Measurements from ENCODE around the gene CYTH1.

Gene CYTH1

DNA sequence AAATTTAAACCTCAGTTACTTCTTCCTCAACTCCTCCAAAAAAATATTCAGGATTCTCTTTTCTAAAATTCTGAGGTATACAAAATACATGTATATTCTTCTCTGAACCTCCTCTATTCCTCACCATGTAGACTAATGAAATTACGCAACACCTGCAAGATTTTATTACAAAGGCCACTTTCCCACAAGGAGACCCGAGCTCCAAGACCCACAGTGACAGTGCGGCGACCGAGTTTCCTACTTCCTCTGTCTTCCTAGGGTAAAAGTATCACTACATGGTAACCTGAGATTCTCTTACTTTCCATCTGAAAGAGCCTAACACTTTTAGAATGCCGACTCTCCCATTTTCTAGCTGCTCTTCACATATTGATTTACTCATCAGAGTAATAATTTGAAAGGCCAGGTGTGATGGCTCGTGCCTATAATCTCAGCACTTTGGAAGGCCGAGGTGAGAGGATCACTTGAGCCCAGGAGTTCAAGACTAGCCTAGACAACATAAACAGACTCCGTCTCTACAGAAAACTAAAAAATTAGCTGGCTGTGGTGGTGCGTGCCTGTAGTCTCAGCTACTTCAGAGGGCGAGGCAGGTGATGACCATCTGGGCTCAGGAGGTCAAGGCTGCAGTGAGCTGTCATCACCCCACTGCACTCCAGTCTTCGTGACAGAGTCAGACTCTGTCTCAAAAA, 35.7 kb downstream of the CYTH1 start:
- no peak overlapping the region for H3K4me3 ChIP-seq
- peak overlapping the region in 14 of 21 experiments; percentile 4 to 92 (median 71) for H3K27ac ChIP-seq

DNA sequence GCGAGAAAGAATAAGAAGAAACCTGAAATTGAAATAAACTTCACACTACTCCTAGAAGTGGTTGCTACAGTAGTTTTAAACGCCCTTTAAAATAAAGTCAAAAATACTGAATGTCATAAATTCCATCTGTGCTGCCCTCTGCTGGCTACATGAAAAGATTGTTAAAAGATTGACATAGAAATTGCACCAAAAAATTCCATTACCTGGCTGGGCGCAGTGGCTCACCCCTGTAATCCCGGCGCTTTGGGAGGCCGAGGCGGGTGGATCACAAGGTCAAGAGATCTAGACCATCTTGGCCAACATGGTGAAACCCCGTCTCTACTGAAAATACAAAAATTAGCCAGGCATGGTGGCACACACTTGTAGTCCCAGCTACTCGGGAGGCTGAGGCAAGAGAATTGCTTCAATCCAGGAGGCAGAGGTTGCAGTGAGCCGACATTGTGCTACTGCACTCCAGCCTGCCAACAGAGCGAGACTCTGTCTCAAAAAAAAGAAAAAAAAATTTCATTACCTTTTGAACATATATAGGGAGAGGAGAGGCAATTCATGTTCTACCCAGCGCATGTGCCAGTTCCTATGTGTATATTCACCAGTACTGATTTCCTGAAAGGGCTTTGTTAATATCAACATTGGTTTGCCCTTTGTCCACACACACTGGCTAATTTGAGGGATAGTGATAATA, 36.5 kb downstream of the CYTH1 start:
- Histone ChIP-seq H3K27ac (peak overlapping the region in 7 of 21 experiments; percentile 7 to 90 (median 30)), H3K4me3 (no peak overlapping the region)

DNA sequence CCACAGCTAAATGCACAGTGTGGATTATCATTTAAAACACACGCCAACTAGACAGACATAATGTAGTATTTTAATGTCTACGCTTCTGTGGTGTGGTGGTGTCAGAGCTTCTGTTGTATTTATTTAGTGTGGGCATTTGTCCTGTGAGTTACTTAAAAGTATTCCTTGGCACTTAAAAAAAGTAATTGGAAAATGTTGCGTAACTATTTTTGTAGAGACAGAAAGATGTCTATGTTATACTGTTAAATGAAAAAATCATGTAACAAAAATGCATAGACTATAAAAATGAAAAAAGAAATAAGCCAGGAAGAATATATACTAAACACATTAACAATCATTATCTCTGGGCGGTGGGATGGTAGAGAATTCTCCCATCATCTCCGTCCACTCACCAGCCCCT, 39.2 kb downstream of the CYTH1 start:
- H3K4me3 ChIP-seq = no peak overlapping the region
- H3K27ac ChIP-seq = no peak overlapping the region

DNA sequence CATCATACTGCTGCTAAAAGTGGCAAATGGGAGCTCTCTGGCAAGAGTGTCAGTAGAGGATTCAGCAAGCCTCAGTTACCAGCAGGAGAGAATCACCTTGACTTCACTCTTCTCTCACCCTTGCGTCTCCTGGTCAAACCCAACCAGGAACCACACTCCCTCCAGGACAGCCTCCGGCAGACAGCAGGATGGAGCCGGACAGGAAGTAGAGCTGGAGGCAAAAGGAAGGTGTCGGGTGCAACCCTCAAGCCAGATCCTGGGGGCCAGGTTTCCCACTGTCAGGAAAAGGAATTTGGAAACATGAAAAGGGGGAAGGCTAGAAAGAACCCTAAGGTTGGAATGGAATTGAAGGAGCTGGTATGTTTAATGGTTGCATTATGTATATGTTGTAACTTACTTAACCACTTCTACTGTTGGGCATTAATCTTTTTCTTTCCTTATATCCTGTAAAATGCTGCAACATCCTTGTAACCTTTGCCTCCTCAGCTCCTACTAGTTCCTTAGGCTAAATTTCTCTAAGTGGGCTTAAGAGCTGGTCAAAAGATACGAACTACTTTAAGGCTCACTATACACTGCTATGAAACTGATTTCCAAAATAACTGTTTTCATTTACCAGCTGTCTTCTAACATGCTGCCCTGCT, 40.3 kb downstream of the CYTH1 start:
- no peak overlapping the region for H3K4me3 ChIP-seq
- H3K27ac ChIP-seq = peak overlapping the region in 3 of 21 experiments; percentile 6 to 12 (median 10)

DNA sequence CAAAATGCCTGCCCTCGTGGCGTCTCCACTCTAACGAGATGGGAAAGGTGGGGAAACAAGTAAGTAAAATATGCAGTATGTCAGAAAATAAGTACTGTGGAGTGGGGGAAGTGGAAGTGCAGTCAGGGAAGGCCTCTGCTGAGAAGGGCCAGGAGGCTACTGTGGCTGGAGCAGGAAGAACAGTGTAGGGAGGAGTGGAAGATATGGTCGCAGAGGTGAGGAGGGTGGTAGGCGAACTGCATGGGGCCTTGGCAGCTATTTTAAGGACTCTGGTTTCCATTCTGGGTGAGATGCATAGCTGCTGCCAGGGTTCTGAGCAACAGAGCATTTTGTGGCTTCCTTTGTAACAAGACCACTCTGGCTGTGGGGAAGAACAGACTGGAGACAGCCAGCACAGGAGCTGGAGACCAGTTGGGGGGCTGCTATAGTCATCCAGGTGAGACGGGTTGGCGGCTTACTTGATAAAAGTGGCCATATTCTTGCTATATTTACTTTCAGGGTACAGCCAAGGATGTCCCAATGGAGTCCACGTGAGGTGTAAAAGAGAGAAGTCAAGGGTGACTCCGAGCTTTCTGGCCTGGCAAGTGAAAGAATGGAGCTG, 42.6 kb downstream of the CYTH1 start:
- H3K27ac ChIP-seq = peak overlapping the region in 2 of 21 experiments; percentile 14 to 46

DNA sequence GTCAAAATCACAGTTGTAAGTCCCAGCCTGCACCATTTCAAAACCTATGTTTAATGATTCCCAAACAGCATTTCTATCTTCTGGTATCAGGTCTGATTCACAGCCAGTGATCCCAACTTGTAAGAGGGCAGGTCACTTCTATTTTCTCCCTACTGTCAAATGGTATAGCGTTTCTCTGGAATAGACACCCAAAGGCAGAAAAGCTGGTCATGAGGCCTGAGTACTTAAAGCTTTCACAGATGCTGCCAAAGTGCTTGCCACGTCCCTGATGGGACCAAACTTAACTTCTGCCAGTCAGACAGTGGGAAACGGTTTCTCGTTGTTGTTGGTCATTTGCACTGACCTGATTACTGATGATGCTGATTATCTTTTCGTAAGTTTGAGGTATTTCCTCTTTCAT, 43.4 kb downstream of the CYTH1 start:
- H3K27ac ChIP-seq = peak overlapping the region in 1 of 21 experiments; percentile 7
- no peak overlapping the region for H3K4me3 ChIP-seq

More for the DNA sequence above, 42.6 kb downstream of the CYTH1 start:
- H3K4me3 ChIP-seq = no peak overlapping the region

DNA sequence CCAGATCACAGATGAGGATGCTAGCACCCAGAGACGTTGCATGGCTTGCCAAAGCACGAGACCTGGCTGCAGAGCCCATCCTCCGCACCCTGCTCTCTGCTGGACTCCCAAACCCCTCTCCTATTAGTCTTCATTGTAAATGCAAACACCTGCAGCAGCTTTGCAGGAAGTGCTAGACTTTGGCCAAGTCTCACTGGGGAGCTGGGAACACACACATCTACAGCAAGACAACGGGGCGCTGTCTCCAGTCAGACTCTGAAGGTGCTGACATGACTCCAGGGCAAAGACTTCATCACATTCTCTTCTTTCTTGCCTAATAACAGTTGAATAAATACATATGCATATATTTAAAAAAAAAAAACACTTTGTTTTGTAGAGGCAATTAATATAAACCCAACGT, 43.8 kb downstream of the CYTH1 start:
- peak overlapping the region in 1 of 21 experiments; percentile 7 for H3K27ac ChIP-seq

DNA sequence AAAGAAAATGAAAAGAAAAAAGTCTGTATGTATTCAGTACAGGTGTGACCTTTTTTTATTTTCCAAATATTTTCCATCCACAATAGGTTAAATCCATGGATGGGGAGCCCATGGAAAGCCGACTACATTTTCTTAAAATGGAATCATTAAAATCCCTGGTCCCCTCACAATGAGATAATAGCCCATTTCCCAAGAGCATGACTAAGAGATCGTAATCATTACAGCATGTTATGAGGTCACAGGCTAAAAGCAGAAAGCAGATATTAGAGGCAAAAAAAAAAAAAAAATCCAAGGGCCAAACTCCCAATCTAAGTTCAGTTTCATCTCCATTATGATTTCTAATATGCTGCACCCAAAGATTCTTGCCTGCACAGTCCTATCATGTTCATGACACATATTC, 44.7 kb downstream of the CYTH1 start:
- Histone ChIP-seq H3K4me3 (no peak overlapping the region), H3K27ac (peak overlapping the region in 19 of 21 experiments; percentile 16 to 91 (median 82))

More for the DNA sequence above, 43.8 kb downstream of the CYTH1 start:
- no peak overlapping the region for H3K4me3 ChIP-seq

DNA sequence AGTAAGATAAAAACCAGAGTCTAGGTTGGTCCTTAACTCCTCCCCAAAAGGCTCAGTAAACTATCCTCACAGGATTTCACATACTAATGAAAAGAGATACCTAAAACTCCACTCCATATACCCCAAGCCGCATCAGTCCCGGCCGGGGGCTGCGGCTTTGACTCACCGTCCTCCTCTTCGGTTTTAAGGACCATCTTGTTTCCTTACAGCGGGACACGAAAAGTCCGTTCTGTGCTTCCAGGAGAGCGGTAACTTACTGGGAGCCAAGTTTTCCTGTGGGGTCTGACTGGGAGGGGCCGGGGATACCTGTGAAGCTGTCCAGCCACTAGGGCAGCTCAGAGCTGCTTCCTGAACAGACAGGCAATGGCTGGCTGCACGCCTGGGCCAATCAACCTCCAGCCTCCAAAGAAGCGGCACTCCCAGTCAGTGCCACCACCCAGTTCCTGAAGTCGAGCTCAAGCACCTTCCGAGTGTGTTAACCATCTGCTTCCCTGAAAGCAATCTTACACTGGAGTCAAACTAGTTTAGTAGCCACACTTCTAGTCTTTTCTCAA, 45.5 kb downstream of the CYTH1 start:
- Histone ChIP-seq H3K27ac (peak overlapping the region in 20 of 21 experiments; percentile 16 to 91 (median 82)), H3K4me3 (peak overlapping the region; percentile 40 to 59 (median 50))

DNA sequence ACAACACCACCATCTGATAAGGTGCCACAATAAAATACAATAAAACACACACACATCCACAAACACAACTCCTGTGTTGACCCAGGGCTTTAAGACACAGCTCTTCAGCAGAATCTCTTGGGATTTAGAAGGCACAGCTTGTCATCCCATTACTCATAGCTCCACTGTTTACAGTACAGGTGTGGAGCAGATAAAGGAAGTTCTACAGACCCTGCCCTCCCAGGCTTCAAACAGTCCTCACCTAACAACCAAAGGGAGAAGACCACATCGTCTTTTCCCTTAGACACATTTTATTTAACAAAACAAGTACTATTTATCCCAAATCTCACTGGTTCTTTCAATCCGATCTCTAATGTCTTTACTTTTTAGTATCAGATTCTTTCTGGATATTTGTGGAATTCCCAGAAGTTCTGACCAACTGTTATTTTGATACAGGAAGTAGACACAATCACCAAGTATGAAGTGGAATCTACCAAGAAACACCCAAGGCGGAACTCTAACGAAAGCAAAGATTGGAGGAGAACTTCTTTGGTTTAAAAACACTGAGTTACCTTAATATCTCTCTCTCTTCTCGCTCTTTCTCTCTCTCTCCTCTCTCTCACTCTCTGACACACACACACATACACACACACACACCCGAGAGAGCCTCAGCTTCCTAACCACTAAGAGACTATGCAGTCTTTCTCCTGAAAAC, 46.1 kb downstream of the CYTH1 start:
- Histone ChIP-seq H3K27ac (peak overlapping the region in 20 of 21 experiments; percentile 16 to 91 (median 82)), H3K4me3 (peak overlapping the region; percentile 40 to 59 (median 50))

DNA sequence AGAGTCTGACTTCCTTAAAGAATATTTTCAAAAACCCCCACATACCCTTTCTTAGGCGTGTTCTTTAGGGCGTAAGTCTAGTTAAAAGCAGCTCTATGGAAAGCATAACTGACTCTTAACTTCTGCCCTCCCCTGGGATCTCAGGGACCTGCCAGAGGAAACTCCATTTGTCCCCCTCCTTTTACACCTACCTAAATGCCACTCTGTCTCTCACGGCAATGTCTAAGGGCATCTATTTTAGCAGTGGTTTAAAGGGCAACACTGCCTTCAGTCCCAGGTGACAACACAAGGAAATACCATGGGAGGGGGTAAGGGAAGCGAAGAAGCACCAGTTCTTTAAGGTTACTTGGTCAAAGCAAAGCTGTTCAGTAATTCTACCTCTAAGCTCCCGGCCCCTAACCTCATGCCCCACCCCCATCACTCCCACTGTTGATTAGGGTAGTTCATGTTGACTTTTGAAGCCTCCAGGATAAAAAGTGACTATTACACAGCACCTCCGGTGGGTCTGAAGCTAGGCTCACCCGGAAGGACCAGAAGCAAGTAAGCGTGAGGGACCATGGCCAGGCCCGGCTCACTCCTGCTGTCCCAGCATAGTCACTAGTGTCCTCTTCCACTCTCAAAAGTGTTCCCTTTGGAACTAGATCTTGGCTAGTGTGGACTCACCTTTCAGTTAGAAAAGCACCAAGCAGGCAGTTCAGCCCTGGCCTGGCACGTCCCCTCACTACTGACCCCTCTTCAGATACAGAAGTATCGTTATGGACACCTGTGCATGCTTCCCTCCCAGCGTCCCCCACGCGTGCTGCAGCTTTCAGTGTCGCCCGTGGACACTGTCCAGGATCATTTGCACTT, 47.1 kb downstream of the CYTH1 start:
- Histone ChIP-seq H3K4me3 (peak overlapping the region; percentile 40 to 59 (median 50)), H3K27ac (peak overlapping the region in 19 of 21 experiments; percentile 16 to 91 (median 82))

DNA sequence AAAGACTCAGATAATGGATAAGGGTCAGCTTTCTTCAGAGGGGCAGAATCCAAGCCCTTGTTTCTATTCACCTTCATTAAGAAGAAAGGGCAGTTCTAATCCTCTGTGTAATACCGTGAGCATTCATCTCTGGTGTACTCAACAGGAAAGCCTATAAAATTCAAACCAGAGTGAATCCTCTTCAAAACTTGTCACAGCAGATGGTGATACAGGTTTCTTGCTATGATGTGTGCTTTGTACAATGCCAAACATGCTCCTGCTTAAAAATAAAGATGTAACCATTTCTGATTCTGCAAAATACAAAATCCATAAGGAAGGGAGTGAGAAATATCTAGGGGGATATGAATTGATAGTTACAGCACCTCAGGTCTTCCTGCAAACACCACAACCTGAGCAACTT, 49.7 kb downstream of the CYTH1 start:
- H3K27ac ChIP-seq = peak overlapping the region in 1 of 21 experiments; percentile 15
- H3K4me3 ChIP-seq = no peak overlapping the region

DNA sequence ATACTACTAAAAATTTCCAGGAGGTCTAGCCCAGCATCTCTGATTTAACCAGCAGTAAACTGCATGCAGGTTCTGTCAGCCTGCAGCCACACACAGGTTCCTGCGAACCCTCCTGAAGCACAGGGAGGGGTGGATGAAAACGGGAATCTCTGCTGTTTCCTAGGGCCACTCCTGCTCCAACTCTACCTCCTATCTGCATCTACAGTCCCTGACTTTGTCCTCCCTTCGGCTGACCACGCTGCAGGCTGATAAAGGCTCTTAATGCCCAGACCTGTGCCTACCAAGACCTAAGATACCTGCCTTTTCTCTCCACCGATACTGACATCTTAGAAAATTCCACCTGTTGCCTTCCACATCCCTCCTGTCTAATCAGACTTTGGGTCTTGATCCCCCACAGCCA, 50.2 kb downstream of the CYTH1 start:
- H3K4me3 ChIP-seq = no peak overlapping the region
- H3K27ac ChIP-seq = peak overlapping the region in 1 of 21 experiments; percentile 15

DNA sequence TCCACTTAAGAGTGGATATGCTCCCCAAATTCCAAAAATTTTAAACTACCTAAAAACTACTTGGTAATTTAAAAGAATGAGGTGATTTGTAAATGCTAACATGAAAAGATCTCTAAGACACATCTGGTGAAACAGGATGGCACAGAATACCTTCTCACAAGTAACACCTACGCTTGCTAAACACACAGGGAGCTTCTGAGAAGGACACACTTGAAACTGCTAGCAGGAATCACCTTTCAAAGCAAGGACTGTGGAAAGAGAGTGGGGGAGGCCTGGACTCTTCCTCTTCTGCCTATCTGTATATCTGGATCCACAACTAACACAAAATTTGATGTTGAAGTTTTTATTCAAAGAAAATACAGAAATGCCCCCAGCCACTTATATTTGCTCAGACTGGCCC, 52.4 kb downstream of the CYTH1 start:
- Histone ChIP-seq H3K27ac (peak overlapping the region in 1 of 21 experiments; percentile 10), H3K4me3 (no peak overlapping the region)

DNA sequence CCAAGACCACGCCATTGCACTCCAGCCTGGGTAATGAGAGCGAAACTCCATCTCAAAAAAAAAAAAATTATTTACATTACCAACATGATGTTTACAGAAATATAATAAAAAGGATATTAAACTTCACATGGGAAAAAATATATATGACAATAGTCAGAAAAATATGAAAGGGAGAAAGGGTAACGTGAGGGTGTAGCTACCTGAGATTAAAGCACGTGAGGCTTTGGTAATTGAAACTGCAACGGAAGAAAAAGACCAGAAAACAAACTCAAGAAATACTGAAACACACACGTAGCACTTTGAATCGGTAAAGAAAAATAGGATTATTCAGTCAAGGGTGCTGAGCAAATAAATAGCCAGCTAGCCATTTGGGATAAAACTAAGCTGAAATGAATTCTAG, 53.6 kb downstream of the CYTH1 start:
- Histone ChIP-seq H3K27ac (no peak overlapping the region), H3K4me3 (no peak overlapping the region)

DNA sequence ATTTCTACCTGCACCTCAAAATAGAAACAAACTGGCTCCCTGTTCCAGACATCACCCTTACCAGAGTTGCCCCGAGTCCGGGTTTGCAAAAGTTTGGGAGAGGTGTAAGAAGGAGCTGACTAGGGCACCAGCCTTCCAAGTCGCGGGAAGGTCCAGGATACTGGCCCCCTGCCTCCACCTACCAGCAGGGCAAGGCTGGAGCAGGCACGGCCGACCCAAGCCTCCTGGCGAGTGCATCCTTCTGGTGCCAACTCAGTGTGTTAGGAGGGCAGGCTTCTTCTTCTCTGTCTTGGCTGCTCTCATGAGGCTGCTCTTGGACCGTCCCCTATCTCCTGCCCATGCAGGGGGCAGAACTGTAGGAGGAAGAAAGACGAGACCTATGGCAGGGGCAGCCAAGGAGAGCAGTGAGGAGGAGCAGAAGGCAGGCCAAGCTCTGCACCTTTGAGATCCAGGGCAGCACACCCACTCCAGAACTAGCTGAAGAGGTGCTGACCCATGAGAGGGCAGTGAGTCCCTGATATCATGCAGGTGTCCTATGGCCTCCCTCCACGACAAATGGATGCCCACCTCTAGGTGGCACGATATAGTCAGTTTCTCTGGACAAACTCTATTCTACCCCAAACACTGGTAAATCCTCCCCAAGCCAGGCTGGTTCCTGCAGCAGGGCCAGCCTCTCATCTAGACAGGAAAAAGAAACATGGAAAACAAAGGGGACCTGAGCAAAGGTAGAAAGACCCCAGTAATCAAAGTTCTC, 54.4 kb downstream of the CYTH1 start:
- no peak overlapping the region for H3K27ac ChIP-seq
- no peak overlapping the region for H3K4me3 ChIP-seq

DNA sequence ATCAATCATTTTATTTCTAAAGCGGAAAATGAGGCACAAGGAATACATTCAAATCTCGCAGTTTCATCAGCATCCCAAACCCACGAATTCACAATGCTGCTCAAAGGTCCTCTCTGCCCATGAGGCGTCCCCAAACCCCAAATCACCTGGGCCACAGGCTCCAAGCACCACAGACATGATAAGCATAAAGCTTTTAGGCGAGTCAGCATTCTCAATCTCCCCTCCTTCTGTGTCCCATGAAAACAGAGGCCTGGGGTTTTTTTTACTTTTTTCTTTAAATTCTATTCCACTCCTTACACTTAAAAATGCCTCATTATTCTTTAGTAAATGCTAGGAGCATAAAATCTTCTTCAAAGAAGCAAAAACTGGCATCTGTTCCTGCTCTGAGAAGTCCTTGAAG, 55.0 kb downstream of the CYTH1 start:
- H3K27ac ChIP-seq = no peak overlapping the region
- no peak overlapping the region for H3K4me3 ChIP-seq

DNA sequence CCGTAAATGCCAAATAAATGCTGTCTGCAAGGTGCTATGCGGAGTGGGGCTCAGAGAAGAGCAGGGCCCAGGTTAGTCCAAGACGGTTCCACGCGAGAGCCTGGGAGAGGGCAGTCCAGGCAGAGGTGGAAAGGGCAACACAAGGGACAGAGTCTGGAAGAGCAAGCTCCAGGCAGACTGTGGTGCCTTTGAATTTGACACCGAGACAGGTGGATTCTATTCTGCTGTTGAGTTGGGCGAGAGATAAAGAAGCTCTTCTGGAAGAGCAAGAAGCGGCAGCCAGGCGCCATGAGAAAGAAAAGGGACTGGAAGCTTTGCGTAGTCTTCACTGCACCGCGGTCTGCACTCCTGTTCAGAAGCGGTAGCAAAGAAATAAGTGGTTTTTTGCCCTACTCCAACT, 55.6 kb downstream of the CYTH1 start:
- Histone ChIP-seq H3K4me3 (no peak overlapping the region), H3K27ac (no peak overlapping the region)

Data from skin epidermis (tissue), 12 donors.